ENCODE data around the gene DNER. TPM values are rescaled to one million over a fixed set of nuclear protein-coding genes. Genes with fewer than 3 reads are reported as not detected.

The DNER gene
- polyA plus RNA-seq, 1 donor (not counting 4 experiments of a cell fraction or from before 2014, with no cell fraction given), result 8.5 TPM

- Histone ChIP-seq H2AFZ (ENCODE audit: control insufficient read depth, low read length) (no peak overlapping the region), H3K9me1 (ENCODE audit: control insufficient read depth, extremely low read depth, insufficient read depth, low read length) (no peaks in the 10 kb centered on the region), H3K4me2 (ENCODE audit: control insufficient read depth, extremely low read depth, insufficient read depth, low read depth, low read length) (no peak overlapping the region), H3K9ac (ENCODE audit: control insufficient read depth, extremely low read depth, insufficient read depth, low read length) (no peak overlapping the region), H3K79me2 (ENCODE audit: control insufficient read depth, insufficient read depth, low read length) (no peaks in the 10 kb centered on the region), H3K27me3 (ENCODE audit: control insufficient read depth, extremely low read depth, insufficient read depth, low read length) (no peaks in the 10 kb centered on the region), H3K9me3 (ENCODE audit: control insufficient read depth, low read depth, low read length) (no peaks in the 10 kb centered on the region), H3K4me3 (ENCODE audit: control insufficient read depth in 2 of 3, extremely low read depth in 1 of 3, insufficient read depth in 2 of 3, low read depth in 1 of 3, low read length in 3 of 3) (no peak overlapping the region), H3K27ac (ENCODE audit: control insufficient read depth, insufficient read depth, low read length) (no peak overlapping the region), H3K4me1 (ENCODE audit: control insufficient read depth, extremely low read depth, insufficient read depth, low read length) (no peaks in the 10 kb centered on the region), H3K36me3 (ENCODE audit: control insufficient read depth in 2 of 2, extremely low read depth in 1 of 2, insufficient read depth in 2 of 2, low read length in 2 of 2) (no peaks in the 10 kb centered on the region), H4K20me1 (ENCODE audit: control insufficient read depth, extremely low read depth, insufficient read depth, low read length) (no peaks in the 10 kb centered on the region)
- TF ChIP-seq EZH2 (IDR thresholded peaks at IDR 0.05; ENCODE audit: low read length) (no peak), CTCF (optimal IDR thresholded peaks at IDR 0.05 in 1 of 3, IDR thresholded peaks at IDR 0.05 in 1 of 3, conservative IDR thresholded peaks at IDR 0.05 in 1 of 3; ENCODE audit: extremely low read depth in 1 of 3, insufficient read depth in 2 of 3, low read length in 3 of 3) (no peak)
- dilution Hi-C loops (cut with MboI; ENCODE audit: extremely low pct_ligation_motif_present, low sequenced_read_pairs), result no loop called here
- no peak for DNase-seq (ENCODE audit: low read depth, low spot score)
- FAIRE-seq, result no peak
Measured at GRCh38 chr2:229519655-229520430, 194.5 kb downstream of the DNER start.

- H4K20me1 ChIP-seq (ENCODE audit: control insufficient read depth, extremely low read depth, insufficient read depth, low read length), result no peaks in the 10 kb centered on the region
- no peak overlapping the region for H3K9ac ChIP-seq (ENCODE audit: control insufficient read depth, extremely low read depth, insufficient read depth, low read length)
- no peaks in the 10 kb centered on the region for H3K4me1 ChIP-seq (ENCODE audit: control insufficient read depth, extremely low read depth, insufficient read depth, low read length)
- no peaks in the 10 kb centered on the region for H3K27me3 ChIP-seq (ENCODE audit: control insufficient read depth, extremely low read depth, insufficient read depth, low read length)
- H3K4me3 ChIP-seq (ENCODE audit: control insufficient read depth in 2 of 3, extremely low read depth in 1 of 3, insufficient read depth in 2 of 3, low read depth in 1 of 3, low read length in 3 of 3), result no peak overlapping the region
- TF ChIP-seq EZH2 (IDR thresholded peaks at IDR 0.05; ENCODE audit: low read length) (no peak), CTCF (optimal IDR thresholded peaks at IDR 0.05 in 1 of 3, IDR thresholded peaks at IDR 0.05 in 1 of 3, conservative IDR thresholded peaks at IDR 0.05 in 1 of 3; ENCODE audit: extremely low read depth in 1 of 3, insufficient read depth in 2 of 3, low read length in 3 of 3) (no peak)
- H3K27ac ChIP-seq (ENCODE audit: control insufficient read depth, insufficient read depth, low read length), result no peak overlapping the region
- no peaks in the 10 kb centered on the region for H3K9me1 ChIP-seq (ENCODE audit: control insufficient read depth, extremely low read depth, insufficient read depth, low read length)
- dilution Hi-C loops (cut with MboI; ENCODE audit: extremely low pct_ligation_motif_present, low sequenced_read_pairs), result no loop called here
- DNase-seq (ENCODE audit: low read depth, low spot score), result no peak
- no peak overlapping the region for H2AFZ ChIP-seq (ENCODE audit: control insufficient read depth, low read length)
- no peaks in the 10 kb centered on the region for H3K9me3 ChIP-seq (ENCODE audit: control insufficient read depth, low read depth, low read length)
- no peak overlapping the region for H3K4me2 ChIP-seq (ENCODE audit: control insufficient read depth, extremely low read depth, insufficient read depth, low read depth, low read length)
- peaks cover 0 to 3% of the 10 kb centered on the region in 2 experiments for H3K36me3 ChIP-seq (ENCODE audit: control insufficient read depth in 2 of 2, extremely low read depth in 1 of 2, insufficient read depth in 2 of 2, low read length in 2 of 2)
- no peak for FAIRE-seq
- H3K79me2 ChIP-seq (ENCODE audit: control insufficient read depth, insufficient read depth, low read length), result no peaks in the 10 kb centered on the region
Measured at GRCh38 chr2:229514273-229514895, 200.0 kb downstream of the DNER start.

All from keratinocyte (primary cell).